Inflammatory macrophage treated with lipopolysaccharide for 4 hours (primary cell): Measurements from ENCODE around the gene MYO5A.
"Not testable (repeated sequence)": the region's sequence is repeated elsewhere in the genome, so short reads cannot be mapped to it uniquely, and the experiment has no call there.

Experiments used
- DNase-seq: peaks from one replicate; pipeline ENCODE4 v3.0.0-alpha.2; 2020

The MYO5A gene

GRCh38 chr15:52528564-52529340 lies at the start of gene MYO5A:
Gene MYO5A, minus strand, starts transcription at chr15:52528880. Its CDS starts 74 bp downstream, at chr15:52528806.
- DNase-seq = peak; percentile 81

GRCh38 chr15:52576692-52577091 lies 48.0 kb upstream of the MYO5A start:
- DNase-seq = no peak

- not testable (repeated sequence) for DNase-seq
Measured at GRCh38 chr15:52575573-52575972, 46.9 kb upstream of the MYO5A start.

GRCh38 chr15:52575072-52575471 lies 46.4 kb upstream of the MYO5A start:
- no peak for DNase-seq

- not testable (repeated sequence) for DNase-seq
Measured at GRCh38 chr15:52574623-52575022, 45.9 kb upstream of the MYO5A start.

- peak; percentile 83 for DNase-seq
Measured at GRCh38 chr15:52568601-52569585, 40.2 kb upstream of the MYO5A start, which contains the start of gene ARPP19. Gene ARPP19, minus strand, starts transcription at chr15:52569030. Its CDS starts 138 bp downstream, at chr15:52568892.

GRCh38 chr15:52567871-52568600 lies 39.4 kb upstream of the MYO5A start:
- DNase-seq = no peak

- DNase-seq = no peak
Measured at GRCh38 chr15:52566889-52567288, 38.2 kb upstream of the MYO5A start.

- peak; percentile 76 for DNase-seq
Measured at GRCh38 chr15:52565417-52566358, 37.0 kb upstream of the MYO5A start.

GRCh38 chr15:52563501-52564060 lies 34.9 kb upstream of the MYO5A start:
- DNase-seq = no peak

- no peak for DNase-seq
Measured at GRCh38 chr15:52559575-52559974, 30.9 kb upstream of the MYO5A start.

- DNase-seq = no peak
Measured at GRCh38 chr15:52559022-52559421, 30.3 kb upstream of the MYO5A start.

- DNase-seq = peak; percentile 83
Measured at GRCh38 chr15:52558196-52558595, 29.5 kb upstream of the MYO5A start.

GRCh38 chr15:52557274-52557641 lies 28.6 kb upstream of the MYO5A start:
- no peak for DNase-seq

- DNase-seq = peak; percentile 77
Measured at GRCh38 chr15:52556524-52557273, 28.0 kb upstream of the MYO5A start.

- peak; percentile 18 for DNase-seq
Measured at GRCh38 chr15:52552303-52552702, 23.6 kb upstream of the MYO5A start.

GRCh38 chr15:52551762-52552161 lies 23.1 kb upstream of the MYO5A start:
- DNase-seq = peak; percentile 89

GRCh38 chr15:52551186-52551585 lies 22.5 kb upstream of the MYO5A start:
- DNase-seq = not testable (repeated sequence)

GRCh38 chr15:52546031-52546751 lies 17.5 kb upstream of the MYO5A start:
- no peak for DNase-seq
